ENCODE results near the gene ITPR1. TPM values are rescaled to one million over a fixed set of nuclear protein-coding genes. Genes with fewer than 3 reads are reported as not detected.
"Not testable (repeated sequence)": the region's sequence is repeated elsewhere in the genome, so short reads cannot be mapped to it uniquely, and the experiment has no call there.

Gene ITPR1
- total and polyA plus RNA-seq, 3 donors from 2014 or later: 26.5 to 129 (median 59.7) TPM

DNA sequence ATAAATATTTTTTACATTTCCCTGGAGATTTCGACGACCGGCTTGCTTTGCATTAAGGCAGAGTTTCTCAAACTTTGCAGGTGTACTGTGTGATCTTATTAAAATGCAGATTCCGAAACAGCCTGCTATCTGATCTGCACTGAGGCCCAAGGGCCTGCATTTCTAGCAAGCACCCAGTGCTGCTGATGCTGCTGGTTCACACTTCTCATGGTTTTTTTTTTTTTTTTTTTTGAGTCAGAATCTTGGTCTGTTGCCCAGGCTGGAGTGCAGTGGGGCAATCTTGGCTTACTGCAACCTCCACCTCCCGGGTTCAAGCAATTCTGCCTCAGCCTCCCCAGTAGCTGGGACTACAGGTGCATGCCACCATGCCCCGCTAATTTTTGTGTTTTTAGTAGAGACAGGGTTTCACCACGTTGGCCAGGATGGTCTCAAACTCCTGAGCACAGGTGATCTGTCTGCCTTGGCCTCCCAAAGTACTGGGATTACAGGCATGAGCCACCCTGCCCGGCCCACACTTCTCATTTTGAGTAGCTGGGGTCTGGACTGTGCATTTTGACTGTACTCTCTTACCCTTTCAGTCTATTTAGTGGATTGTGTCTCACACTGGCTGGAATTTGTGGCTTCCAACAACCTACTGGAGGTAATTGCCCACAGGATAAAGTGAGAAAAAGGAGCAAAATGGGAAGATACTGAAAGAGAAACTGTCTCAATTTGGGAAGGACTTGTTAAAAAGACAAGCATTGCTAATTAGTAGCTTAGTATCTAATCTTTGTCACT, 94.1 kb downstream of the ITPR1 start:
- H3K9me3 ChIP-seq: no peaks in the 10 kb centered on the region
- H3K4me3 ChIP-seq: no peak overlapping the region
- intact Hi-C loops (cut with DNase I; ENCODE audit: low total_unique reads): no loop called here
- H3K36me3 ChIP-seq (ENCODE audit: low read depth, missing control alignments): no peaks in the 10 kb centered on the region
- TF ChIP-seq POLR2A (IDR thresholded peaks at IDR 0.05): no peak
- TF ChIP-seq CTCF (IDR thresholded peaks at IDR 0.05): no peak
- WGBS, 2 donors: 73 to 76% methylated on average over 7 to 8 of the region's 8 CpGs
- no peak overlapping the region for H3K27ac ChIP-seq
- H3K4me1 ChIP-seq: peaks cover 38% of the 10 kb centered on the region
- DNase-seq: no peak
- H3K27me3 ChIP-seq: no peaks in the 10 kb centered on the region

GRCh38 chr3:4587838-4588105, 94.6 kb downstream of the ITPR1 start:
- Histone ChIP-seq H3K4me1 (peaks cover 32% of the 10 kb centered on the region), H3K4me3 (no peak overlapping the region), H3K36me3 (ENCODE audit: low read depth, missing control alignments) (no peaks in the 10 kb centered on the region), H3K9me3 (no peaks in the 10 kb centered on the region), H3K27ac (no peak overlapping the region), H3K27me3 (no peaks in the 10 kb centered on the region)
- TF ChIP-seq POLR2A (IDR thresholded peaks at IDR 0.05): no peak
- TF ChIP-seq CTCF (IDR thresholded peaks at IDR 0.05): no peak
- DNase-seq: no peak
- intact Hi-C loops (cut with DNase I; ENCODE audit: low total_unique reads): no loop called here

DNA sequence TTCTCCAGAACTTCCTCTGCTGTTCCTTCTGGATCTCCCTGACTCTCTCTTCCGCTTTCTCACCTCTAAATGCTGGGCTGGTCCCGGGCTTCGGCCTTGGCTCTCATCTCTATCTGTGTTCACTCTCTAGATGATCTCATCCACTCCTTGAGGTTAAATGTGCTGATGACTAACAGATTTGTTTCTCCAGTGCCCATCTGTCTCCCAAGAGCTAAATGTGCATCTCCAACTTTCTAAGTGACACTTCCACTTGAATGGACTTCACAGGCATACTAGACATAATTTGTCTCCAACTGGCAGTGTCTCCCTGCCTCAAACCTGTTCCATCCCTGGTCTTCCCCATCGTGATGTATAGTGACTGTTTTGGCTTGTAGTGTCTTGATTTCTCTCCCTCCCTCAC, 95.3 kb downstream of the ITPR1 start:
- 42 to 52% methylated on average over 4 of the region's 4 CpGs for WGBS, 2 donors
- no peak overlapping the region for H3K27ac ChIP-seq

DNA sequence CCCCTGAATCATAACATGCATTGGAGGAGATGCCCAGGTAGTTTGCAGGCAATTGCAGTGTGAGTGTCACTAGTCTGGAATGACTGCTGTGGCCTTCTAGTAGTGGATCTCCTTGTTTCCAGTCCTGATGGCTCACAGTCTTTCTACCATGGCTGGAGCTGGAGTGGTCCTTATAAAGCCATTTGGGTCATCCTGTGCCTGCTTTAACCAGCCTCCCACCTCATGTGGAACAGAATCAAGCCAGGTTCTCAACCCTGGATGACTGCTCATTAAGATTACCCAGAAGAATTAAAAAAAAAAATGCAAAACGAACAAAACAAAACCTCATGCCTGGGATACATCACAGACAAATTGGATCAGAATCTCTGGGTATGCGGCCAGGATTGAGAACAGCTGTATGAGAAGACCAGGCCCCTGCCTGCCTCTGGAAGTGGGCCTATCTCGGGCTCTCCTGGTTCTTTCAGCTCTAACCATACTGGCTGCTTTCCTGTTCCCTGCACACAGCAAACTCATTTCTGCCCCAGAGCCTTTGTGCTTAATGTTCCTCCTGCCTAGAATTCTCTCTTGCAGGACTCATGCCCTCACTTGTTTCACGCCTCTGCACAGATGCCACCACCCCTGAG, 96.4 kb downstream of the ITPR1 start:
- peak; percentile 46 for DNase-seq
- 46 to 69% methylated on average over 4 of the region's 4 CpGs for WGBS, 2 donors
- intact Hi-C loops (cut with DNase I; ENCODE audit: low total_unique reads): no loop called here

More for the DNA sequence above, 95.3 kb downstream of the ITPR1 start:
- intact Hi-C loops (cut with DNase I; ENCODE audit: low total_unique reads): no loop called here
- Histone ChIP-seq H3K36me3 (ENCODE audit: low read depth, missing control alignments) (no peaks in the 10 kb centered on the region), H3K27me3 (no peaks in the 10 kb centered on the region), H3K9me3 (no peaks in the 10 kb centered on the region), H3K4me1 (peaks cover 25% of the 10 kb centered on the region), H3K4me3 (no peak overlapping the region)
- DNase-seq: no peak
- no peak for TF ChIP-seq POLR2A (IDR thresholded peaks at IDR 0.05)
- TF ChIP-seq CTCF (IDR thresholded peaks at IDR 0.05): no peak

DNA sequence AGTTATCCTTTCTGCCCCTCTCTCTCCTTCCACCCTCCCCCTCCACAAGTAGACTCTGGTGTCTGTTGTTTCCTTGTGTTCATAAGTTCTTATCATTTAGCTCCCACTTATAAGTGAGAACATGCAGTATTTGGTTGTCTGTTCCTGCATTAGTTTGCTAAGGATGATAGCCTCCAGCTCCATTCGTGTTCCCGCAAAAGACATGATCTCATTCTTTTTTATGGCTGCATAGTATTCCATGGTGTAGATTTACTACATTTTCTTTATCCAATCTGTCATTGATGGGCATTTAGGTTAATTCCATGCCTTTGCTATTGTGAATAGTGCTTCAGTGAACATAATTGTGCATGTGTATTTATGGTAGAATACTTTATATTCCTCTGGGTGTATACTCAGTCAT, 97.7 kb downstream of the ITPR1 start:
- WGBS, 2 donors: 85 to 91% methylated on average over 2 of the region's 2 CpGs
- H3K4me3 ChIP-seq; intact Hi-C loops (cut with DNase I; ENCODE audit: low total_unique reads); DNase-seq; H3K27me3 ChIP-seq; H3K9me3 ChIP-seq; H3K36me3 ChIP-seq (ENCODE audit: low read depth, missing control alignments); H3K27ac ChIP-seq: not testable (repeated sequence)
- H3K4me1 ChIP-seq: peaks cover 19% of the 10 kb centered on the region

More for the DNA sequence above, 96.4 kb downstream of the ITPR1 start:
- H3K9me3 ChIP-seq: no peaks in the 10 kb centered on the region
- no peaks in the 10 kb centered on the region for H3K36me3 ChIP-seq (ENCODE audit: low read depth, missing control alignments)
- no peak for TF ChIP-seq POLR2A (IDR thresholded peaks at IDR 0.05)
- no peak for TF ChIP-seq CTCF (IDR thresholded peaks at IDR 0.05)
- no peak overlapping the region for H3K4me3 ChIP-seq
- peaks cover 19% of the 10 kb centered on the region for H3K4me1 ChIP-seq
- no peaks in the 10 kb centered on the region for H3K27me3 ChIP-seq
- H3K27ac ChIP-seq: peak overlapping the region in 1 of 2 donors; percentile 18
